ENCODE measurements around the gene TMEM175. TPM values are rescaled to one million over a fixed set of nuclear protein-coding genes. Genes with fewer than 3 reads are reported as not detected.

TMEM175 gene
- total and polyA plus RNA-seq, 9 of the 15 experiments (the other 6 are each of a cell fraction or from before 2014, with no cell fraction given): 0.13 to 30.9 (median 9.4) TPM

- TF ChIP-seq ZNF280B (CRISPR knock-in tag; IDR thresholded peaks at IDR 0.05) (no peak), THAP7 (CRISPR knock-in tag; IDR thresholded peaks at IDR 0.05) (no peak), ZHX1 (conservative IDR thresholded peaks at IDR 0.05; ENCODE audit: low read length) (no peak), ZZZ3 (IDR thresholded peaks at IDR 0.05) (no peak), ZNF518B (CRISPR knock-in tag; IDR thresholded peaks at IDR 0.05) (no peak), ZBTB11 (CRISPR knock-in tag; IDR thresholded peaks at IDR 0.05) (peak in 1 of 3 experiments; percentile 72; a peak in 2 of 6 replicates), RBFOX2 (IDR thresholded peaks at IDR 0.05; ENCODE audit: low read depth, low read length) (peak; percentile 87), ZNF592 (IDR thresholded peaks at IDR 0.05) (peak; percentile 83)
Measured at GRCh38 chr4:986879-987623, 54.8 kb downstream of the TMEM175 start, which contains the start of gene IDUA (continued).

Data from K562 (cell line).